Astrocyte of the hippocampus (primary cell): ENCODE results near the gene ZMYND11.

ENCODE experiments used
- DNase-seq: peaks from one replicate; pipeline ENCODE4 v3.0.0; 2011; ENCODE audit warnings: low read depth, low spot score

The ZMYND11 gene

GRCh38 chr10:135132-135600, at the start of gene ZMYND11:
TSS of gene ZMYND11 (plus strand) at chr10:135455. CDS start at chr10:180013, 44,558 bp downstream.
- peak; percentile 89 for DNase-seq

DNA sequence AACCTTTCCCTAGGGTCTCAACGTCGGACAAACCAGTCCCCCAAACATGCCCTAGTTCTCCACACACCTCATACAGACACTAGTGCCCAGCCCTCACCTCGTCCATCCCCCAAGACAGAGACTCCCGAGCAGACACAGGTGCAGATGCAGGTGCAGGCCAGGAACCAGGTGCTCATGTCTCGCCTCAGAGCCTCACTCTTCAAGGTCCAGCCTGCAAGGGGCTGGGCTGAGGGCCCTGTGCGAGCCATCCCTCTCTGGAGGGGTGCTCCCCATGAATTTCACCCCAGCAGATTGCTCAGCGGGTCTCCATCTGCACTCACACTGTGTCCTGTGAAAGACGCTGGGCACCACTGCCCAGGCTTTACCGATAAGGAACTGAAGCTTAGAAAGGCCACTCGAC, 49.2 kb upstream of the ZMYND11 start:
- no peak for DNase-seq

GRCh38 chr10:87177-88080, 47.8 kb upstream of the ZMYND11 start:
- DNase-seq = no peak

DNA sequence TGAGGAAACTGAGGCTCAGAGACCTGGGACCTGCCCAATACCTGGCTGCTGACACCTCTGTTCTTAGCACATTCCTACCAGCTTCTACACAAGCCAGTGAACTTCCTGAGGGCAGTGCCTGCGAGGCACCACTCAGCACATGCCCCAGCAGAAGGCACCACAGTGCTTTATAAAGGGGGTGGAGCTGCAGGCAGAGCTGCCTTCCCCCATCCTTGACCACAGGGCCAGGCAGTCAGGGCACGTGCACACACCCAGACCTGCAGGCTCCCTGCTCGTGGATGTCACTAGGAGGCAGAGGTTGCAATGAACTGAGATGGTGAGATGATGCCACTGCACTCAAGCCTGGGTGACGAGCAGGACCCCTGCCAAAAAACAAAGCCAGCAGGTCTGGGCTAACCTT, 47.0 kb upstream of the ZMYND11 start:
- no peak for DNase-seq

GRCh38 chr10:89248-89647, 46.0 kb upstream of the ZMYND11 start:
- no peak for DNase-seq

GRCh38 chr10:90161-90560, 45.1 kb upstream of the ZMYND11 start:
- no peak for DNase-seq

- no peak for DNase-seq
Observed at GRCh38 chr10:91313-91712, 43.9 kb upstream of the ZMYND11 start.

DNA sequence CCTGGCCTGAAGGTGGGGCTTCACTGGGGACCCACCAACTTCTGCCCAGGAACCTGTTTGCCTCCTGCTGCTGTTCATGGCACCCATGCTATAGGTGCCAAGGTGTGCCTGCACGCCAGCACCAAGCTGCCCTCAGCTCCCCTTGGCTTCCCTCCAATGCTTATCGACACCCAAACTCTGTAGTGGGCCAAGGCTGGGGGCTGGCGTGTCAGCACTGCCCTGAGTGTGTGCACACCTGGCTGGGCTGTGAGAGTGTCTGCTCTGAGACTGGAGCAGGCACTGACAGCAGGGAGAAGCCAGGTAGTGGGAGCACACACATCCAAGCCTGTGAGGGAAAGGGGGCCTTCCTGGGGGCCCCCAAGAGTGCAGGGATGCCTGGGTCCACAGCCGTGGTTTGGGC, 43.1 kb upstream of the ZMYND11 start:
- no peak for DNase-seq

- no peak for DNase-seq
Observed at GRCh38 chr10:92846-93245, 42.4 kb upstream of the ZMYND11 start.

GRCh38 chr10:94613-95012, 40.6 kb upstream of the ZMYND11 start:
- DNase-seq = no peak

GRCh38 chr10:95356-96115, 39.7 kb upstream of the ZMYND11 start:
- DNase-seq = no peak

DNA sequence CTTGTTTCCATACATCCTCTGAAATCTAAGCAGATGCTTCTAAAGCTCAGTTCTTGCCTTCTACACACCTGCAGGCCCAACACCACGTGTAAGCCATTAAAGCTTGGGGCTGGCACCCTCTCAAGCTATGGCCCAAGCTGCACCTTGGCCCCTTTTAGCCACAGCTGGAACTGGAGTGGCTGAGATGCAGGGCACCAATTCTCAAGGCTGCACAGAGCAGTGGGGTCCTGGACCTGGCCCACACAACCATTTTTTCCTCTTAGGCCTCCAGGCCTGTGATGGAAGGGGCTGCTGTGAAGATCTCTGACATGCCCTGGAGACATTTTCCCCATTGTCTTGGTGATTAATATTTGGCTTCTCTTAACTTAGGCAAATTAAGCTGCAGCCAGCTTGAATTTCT, 38.8 kb upstream of the ZMYND11 start:
- no peak for DNase-seq

DNA sequence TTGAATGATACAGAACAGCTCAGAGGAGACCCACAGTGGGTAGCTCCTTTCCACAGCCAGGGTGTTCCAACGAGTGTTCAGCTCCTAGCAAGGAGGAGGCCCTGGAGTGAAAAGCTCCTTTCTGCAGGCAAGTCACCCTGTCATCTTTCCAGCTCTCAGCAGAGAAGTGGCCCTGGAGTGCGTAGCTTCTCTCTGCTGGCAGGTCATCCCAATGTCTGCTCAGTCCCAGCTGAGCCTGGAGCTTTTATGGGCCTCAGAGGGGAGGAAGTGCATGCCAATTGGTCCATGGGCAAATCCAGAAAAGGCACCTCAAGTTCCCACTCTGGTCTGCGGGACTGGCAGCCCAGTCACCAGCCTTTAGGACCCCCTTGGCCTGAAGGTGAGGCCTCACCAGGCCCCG, 30.8 kb upstream of the ZMYND11 start:
- DNase-seq = no peak

DNA sequence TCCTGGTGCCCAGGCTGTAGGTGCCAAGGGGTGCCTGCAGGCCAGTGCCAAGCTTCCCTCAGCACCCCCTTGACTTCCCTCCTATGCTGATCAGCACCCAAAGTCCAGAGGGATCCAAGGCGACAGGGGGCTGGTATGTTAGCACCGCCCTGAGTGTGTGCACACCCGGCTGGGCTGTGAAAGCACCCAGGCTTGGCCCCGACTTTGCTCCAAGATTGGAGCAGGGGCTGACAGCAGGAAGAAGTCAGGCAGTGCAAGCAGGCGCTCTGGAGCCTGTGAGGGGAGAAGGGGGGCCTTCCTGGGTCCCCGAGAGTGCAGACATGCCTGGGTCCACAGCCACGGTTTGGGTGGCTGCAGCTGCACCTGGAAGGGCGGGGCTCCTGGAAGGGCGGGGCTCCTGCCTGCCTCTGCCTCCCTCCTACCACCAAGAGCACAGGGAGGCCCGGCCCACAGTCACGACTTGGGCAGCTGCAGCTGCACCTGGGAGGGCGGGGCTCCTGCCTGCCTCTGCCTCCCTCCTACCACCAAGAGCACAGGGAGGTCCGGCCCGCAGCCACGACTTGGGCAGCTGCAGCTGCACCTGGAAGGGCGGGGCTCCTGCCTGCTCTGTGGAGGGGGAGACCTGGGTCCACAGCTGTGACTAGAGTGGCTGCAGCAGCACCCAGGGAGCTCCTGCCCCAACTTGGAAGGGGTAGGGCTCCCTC, 30.2 kb upstream of the ZMYND11 start:
- DNase-seq = no peak

DNA sequence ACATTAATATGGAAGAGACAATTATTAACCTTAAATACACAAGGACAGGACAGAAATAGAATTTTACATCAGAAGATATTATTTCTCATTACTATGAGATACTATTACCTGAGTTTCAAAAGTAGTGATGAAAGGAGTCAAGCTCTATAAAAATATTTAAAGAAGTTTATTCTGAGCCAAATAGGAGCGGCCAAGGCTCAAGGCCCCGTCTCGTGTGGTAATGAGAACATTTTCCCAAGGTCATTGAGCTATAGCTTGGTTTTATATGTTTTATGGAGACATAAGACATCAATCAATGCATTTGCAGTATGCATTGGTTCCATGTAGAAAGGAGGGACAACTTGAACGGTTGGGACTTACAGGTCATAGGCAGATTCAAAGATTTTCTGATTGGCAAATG, 29.4 kb upstream of the ZMYND11 start:
- DNase-seq = no peak

- no peak for DNase-seq
Observed at GRCh38 chr10:106740-107139, 28.5 kb upstream of the ZMYND11 start.

GRCh38 chr10:112246-112645, 23.0 kb upstream of the ZMYND11 start:
- peak; percentile 33 for DNase-seq

GRCh38 chr10:124874-125273, 10.4 kb upstream of the ZMYND11 start:
- DNase-seq = peak; percentile 3

GRCh38 chr10:127612-128432, 7.4 kb upstream of the ZMYND11 start:
- DNase-seq = no peak

DNA sequence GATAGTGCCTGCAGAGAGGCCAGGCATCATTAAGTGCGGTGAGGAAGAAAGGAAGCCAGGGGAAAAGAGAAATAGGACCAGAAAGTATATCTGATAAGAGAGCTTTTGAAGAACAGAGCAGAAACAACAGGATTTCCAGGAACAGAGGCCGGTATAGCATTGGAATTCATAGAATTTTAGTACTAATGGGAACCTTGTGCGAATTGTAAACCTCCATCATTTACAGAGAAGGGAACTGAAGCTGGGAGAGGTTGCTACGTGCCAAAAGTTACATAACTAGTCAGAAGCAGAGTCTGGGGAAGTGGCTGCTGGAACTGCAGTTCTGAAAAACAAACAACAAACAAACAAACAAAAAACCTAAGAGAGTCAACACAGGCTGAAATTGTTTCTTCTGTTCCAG, 5.4 kb upstream of the ZMYND11 start:
- DNase-seq = peak; percentile 3
